ENCODE results near the gene AFG1L. TPM values are rescaled to one million over a fixed set of nuclear protein-coding genes. Genes with fewer than 3 reads are reported as not detected.

The AFG1L gene
- total RNA-seq, 1 experiment from 2014 or later, result 2.5 TPM

DNA sequence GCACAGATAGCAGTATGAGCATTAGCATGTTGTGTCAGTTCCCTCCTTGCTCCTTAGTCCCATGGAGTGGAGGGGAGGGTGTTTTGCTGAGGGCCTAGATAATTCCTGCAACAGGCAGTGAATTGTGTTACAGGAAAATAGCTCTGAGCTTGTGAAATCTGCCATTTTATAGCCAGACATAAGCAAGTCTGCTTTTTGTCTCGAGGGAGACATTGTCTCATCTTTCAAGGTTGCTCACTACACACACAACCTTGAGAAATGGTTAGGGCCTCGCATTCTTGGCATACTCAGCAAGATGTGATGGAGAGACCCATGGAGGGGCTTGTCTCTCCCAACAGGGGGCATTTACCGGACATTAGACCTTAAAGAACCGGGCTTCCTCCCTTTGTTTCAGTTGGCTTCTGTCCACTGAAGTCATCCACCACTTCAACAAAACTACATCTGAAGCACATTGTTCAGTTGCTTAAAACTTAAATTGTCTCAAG is 157.9 kb downstream of the AFG1L start:
- DNase-seq (ENCODE audit: low spot score), result no peak

DNA sequence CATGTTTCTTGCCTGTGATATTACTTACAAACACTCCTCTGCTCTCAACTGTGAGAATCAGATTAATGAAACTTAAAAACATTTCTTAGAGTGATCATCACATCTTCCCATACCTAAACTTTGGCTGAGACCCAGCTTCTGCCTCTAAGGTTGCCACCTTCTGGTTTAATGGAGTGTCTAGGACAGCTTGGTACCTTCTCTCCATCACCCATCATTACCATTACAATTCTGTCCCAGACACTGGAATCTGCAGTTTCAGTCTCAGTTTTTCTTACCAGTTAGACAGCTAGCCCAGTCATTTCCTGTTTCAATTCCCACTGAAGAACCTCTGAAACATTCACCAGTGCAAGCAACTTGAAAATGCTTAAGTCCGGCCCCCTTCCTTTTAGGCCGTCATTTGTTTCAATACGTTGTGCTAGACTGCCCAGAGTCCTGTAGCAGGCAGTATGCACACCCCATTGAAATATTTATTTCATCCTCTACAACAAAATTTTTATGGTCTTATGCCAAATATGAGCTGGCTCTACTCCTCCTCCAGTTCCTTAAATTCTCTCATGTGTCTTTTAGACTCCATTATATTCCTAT is 158.8 kb downstream of the AFG1L start:
- no peak for DNase-seq (ENCODE audit: low spot score)

DNA sequence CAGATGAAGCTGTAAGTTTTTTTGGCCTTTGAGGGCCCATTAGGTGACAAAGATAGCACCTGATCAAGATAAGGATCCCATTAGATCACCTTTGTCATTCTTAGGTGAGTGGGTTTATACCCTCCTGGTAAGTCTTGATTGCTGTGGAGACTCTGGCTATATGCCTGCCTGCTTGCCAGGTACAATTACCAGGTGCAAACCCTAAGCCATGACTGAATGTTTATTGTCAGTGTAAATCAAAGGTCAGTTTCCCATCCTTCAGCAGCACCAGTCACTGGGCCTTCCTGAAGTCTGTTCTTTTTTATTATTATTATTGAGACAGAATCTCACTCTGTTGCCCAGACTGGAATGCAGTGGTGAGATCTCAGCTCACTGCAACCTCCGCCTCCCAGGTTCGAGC is 159.5 kb downstream of the AFG1L start:
- DNase-seq (ENCODE audit: low spot score), result no peak

DNA sequence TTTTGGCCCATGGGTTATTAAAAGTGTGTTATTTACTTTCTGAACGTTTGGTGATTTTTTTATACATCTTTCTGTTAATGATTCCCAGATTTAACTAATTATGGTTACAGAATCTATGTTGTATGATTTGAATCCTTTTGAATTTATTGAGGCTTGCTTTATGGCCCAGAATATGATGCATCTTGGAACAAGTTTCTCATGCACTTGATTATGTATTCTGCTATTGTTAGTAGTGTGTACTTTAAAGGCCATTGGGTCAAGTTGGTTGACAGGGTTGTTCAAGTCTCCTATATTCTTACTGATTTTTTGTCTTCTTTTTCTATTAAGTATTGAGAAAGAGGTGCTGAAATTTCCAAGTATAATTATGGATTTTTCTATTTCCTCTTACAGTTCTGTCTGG is 160.8 kb downstream of the AFG1L start:
- DNase-seq (ENCODE audit: low spot score), result no peak

DNA sequence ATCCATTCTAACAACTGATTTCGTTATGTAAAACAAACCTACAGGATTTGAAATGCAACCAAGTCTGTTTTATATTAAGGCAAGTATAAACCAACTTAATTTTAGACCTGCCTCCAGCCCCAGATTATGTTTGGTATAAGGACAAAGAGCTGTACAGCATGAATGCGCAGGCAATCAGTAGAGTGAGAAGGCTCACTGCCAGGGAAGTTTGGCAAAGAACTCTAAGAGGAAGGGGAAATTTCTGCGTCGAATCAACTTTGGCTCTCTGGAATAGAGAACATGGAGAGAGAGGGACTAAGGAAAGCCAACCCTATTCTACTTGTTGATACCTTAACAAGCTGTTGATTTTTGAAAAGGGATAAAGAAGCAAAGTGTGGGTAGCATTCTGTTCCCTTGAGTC is 168.9 kb downstream of the AFG1L start:
- DNase-seq (ENCODE audit: low spot score), result no peak

DNA sequence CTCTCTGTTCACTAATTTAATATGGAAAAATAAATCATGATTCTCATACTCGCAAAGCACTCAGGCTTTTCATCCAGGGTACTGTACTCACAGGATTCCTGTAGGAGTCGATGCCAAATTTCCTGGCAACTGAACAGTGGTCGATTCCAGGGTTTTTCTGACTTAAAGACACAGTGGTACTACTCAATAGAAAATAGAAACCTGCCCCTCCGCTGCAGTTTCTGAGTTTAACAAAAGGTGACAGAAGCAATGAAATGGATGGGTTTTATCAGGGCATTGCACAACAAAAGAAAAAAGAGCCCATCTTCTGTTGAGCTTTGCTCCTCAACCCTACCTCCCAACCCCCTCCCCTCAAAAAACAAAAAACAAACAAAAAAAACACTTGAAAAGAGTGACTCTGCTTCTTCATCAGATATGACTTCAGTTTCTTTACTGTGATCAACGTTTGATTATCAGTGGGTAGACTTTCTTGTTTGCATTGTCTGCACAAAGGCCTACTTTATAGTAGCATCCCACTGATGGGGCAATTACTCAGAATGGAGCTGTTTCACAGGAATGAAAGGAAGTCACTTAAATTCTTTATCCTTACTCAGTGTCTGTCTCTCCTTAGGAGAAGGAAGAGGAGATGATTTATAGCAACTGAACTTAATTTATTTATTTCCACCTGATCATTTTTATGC is 169.7 kb downstream of the AFG1L start:
- DNase-seq (ENCODE audit: low spot score), result no peak

DNA sequence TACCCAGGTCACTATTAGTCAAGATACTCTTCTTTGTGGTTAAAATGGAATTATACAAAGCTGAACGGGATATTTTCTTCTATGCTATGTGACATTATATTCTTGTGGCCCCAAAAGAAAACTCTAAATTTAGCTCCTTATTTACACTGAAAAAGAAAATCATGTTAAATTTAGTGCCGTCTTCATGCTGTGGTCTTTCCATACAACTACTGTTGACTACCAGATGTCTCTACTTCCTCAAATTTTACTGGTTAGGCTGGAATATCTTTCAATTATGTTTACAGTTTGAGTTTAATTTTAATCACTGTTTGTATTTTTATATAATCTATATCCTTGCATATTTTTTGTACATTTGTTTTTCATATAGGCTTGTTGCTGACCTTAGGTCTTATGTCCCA is 170.2 kb downstream of the AFG1L start:
- DNase-seq (ENCODE audit: low spot score), result no peak

DNA sequence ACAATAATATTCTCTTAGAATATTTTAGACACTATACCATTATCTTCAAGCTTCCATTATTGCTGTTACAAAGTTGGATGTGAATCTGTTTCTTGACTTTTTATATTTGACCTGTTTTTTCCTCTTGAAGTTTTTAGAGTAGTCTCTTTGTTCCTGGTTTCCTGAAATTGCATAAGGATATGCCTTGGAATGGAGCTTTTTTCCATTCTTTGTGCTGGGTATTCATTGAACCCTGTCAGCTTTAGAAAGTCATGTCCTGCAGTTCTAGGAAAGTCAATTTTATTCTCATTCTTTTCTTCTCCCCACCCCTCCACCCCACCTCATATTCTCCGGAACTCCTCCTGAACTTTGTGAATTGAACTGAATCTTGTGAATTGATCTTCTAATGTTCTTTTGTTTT is 173.5 kb downstream of the AFG1L start:
- DNase-seq (ENCODE audit: low spot score), result no peak

DNA sequence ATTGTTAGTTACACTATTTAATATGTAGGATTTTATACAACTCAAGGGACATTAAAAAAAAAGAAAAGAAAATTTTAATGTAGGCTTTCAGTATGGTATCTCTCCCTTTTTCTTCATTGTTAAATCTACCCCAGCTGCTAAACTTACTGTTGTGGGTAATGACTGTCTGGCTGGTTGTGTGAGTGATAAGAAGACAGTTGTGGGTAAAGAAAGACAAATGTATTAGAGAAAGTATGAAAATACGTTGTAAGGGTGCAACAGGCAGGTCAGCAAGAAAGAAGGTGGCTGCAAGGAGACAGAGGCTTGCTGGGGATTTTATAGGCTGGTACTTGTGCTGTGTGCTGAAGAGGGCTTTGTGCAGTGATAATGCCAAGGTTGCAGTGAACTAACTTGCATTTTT is 174.5 kb downstream of the AFG1L start:
- DNase-seq (ENCODE audit: low spot score), result no peak

DNA sequence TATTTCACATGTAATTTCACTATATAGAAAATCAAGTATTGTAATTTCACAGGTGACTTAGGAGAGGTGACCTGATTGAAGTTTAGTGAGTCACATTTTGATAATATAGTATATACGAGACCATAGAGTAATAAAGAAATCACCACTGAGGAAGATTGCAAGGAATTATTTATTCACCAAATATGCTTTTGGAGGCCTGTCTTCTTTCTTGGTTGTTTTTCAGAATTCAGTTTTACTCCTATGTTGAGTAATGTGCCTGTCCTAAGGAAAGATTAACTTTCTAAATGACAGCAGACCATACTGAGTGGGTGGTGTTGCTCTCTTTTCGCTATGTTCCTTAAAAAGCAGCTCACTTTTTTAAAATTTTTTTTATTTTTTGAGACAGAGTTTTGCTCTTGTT is 178.3 kb downstream of the AFG1L start:
- DNase-seq (ENCODE audit: low spot score), result no peak

DNA sequence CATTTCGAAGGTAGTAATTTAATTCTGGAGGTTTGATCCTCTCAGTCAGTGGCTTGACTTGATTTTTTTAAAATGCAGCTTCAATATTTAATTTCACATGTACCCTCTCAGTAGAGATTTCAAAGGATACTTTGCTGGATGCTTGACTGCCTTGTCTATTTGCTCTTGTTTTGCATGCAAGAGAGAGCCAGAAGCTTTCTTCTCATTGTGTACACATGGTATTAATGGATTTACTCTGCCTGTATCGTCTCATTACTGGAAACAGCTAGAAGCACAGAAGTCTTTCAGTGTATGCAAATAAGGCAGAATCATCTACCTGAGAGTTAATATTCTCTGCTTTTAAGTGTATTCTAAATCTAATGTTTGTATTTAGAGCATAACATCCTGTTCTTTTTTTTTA is 181.5 kb downstream of the AFG1L start:
- no peak for DNase-seq (ENCODE audit: low spot score)

DNA sequence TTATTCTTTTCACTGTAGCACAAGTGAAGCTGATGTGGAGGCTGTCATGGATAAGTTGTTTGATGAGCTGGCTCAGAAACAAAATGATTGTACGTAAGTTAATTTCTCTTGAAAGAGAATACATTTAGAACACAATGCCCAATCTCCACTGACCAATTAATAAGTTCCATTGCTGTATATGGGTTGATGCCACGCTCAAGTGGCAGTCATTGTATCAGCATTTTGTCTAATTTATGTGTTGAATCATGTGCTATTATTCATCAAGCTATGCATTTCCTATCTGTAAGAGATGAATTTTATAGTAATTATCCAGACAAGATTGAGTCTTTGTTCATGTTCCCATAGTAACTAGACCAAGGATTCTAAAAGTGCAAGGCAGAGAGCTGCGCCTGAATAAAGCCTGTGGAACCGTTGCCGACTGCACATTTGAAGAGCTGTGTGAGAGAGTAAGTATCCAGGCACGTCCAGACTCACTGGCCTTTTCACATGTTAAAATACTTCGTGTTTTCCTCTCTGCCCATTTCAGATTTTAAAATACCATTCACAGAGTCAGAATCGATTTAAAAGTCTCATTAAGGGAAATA is 182.1 kb downstream of the AFG1L start:
- no peak for DNase-seq (ENCODE audit: low spot score)

DNA sequence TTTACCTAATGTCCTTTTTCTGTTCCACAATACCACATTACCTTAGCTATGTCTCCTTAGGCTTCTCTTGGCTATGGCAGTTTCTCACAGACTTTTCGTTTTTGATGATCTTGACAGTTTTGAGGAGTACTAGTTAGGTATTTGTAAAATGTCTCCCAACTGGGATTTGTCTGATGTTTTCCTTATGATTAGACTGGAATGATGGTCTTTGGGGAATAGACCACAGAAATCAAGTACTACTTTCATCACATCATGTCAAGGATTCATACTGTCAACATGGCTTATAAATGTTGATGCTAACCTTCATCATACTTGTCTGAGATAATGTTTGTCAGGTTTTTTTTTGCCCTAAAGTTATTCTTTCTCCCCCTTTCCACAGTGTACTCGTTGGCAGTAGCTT is 187.7 kb downstream of the AFG1L start:
- no peak for DNase-seq (ENCODE audit: low spot score)

DNA sequence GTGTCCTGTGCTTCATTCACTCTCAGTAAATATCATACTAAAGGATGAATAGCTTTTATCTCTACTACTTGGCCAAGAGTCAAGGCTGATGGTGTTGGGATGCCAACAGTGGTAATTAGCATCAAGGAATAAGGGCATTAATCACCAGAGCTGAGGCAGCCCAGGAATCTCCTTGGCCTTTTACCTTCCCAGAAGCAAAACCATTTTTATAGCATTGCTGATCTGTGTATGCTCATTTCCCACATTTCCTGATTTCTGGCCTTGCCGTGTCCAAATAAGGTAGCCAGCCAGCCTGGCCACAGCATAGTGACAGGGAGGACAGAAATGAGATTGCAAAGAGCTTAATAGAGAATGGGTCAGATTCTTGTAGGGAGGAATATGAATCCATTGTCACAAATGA is 189.2 kb downstream of the AFG1L start:
- DNase-seq (ENCODE audit: low spot score), result no peak

DNA sequence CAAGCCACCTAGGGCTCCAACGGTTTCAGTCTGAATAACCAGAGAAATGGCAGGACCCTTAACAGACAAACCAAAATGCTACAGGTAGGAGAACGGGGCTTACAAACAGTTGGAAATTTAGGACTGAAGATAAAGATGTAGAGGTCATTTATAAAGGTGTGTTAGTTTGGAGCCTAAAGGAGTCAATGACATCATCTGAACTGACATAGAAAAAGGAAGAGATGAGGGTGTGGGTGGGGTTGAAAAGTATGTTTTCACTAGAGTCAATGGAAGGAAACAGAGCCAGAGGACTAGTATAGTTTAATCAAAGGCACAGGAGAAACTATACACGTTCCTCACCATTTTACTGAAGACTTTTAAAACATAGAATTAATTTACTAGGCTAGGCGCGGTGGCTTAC is 194.8 kb downstream of the AFG1L start:
- DNase-seq (ENCODE audit: low spot score), result no peak

DNA sequence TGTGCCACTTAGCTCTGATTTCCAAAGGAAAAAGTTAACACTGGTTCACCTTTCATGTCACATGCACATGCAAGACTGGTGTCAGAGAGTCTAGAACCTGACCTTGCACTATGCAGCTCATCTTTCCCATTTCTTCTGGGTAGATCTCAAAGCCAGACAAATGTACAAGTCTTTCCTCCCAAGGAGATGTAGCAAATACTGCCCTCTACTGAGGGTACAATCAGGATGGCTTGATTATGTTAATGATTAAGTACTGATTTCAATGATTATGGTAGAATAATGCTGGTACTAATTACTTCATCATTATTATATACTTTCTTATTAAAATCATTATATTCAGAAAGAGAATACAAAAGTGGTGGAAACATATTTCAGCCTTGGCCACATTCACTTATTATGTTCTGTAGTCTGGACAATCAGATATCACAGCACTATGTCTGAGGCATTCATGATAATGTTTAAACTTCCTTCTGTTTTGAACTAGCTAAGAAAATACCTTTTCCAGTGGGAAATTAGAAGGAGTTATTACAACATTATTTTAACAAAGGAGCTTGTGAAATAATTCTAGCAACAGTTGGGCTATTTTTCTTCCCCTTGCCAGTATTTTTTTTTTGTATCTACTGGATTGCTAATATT is 197.4 kb downstream of the AFG1L start:
- peak; percentile 64 for DNase-seq (ENCODE audit: low spot score)

DNA sequence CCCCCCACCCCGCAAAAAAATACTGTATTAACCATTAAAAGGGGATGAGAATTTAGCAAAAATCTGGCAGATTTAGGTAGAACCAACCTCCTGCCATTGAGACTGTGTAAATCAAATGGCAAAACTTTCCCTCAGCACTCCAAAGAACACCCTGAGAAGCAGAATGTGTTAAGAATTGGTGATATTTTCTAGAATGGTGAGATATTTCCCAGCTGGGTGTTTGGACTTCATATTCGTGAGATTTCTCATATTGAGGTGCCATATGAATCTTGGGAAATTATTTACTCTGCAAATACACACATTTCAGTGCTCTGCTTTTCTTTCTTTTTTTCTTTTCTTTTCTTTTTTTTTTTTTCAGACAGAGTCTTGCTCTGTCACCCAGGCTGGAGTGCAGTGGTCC is 199.6 kb downstream of the AFG1L start:
- no peak for DNase-seq (ENCODE audit: low spot score)

DNA sequence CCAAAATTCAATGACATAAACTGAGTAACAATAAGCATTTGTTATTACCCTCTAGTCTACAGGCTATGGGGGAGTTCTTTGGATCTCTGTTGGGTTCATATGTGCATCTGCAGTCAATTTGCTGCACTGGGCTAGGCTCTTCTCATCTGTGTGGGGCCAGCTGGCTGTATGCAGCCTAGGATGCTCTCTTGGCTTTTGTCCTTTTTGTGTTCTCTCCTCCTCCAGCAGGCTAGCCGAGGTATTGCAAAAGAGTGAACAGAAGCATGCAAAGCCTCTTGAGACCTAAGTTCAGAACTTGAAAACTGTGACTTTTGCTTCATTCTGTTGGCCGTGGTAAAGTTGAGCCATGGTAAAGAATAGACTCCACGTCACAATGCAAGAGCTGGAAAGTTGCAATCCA is 203.0 kb downstream of the AFG1L start:
- DNase-seq (ENCODE audit: low spot score), result peak; percentile 52

DNA sequence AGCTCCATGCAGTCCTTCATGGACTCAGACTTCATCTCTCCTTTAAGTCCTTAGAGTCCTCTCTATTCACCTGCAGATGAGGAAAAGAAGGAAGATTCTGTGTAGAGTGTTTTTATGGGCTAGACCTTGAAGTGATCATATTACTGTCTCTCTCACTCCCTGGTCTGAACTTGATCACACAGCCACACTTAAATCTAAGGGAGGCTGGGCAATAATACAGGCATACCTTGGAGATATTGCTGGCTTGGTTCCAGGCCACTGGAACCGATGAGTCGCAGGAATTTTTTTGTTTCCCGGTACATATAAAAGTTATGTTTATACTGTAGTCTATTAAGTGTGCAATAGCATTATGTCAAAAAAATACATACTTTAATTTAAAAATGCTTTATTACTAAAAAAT is 206.7 kb downstream of the AFG1L start:
- DNase-seq (ENCODE audit: low spot score), result peak; percentile 30

DNA sequence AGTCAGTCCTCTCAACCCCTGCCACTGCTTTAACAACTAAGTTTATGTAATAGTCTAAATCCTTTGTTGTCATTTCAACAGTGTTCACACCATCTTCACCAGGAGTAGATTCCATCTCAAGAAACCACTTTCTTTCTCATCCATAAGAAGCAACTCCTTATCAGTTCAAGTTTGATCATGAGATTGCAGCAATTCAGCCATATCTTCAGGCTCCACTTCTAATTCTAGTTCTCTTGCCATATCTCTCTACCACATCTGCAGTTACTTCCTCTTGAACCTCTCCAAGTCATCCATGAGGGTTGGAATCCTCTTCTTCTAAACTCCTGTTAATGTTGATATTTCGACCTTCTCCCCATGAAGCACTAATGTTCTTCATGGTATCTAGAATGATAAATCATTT is 208.0 kb downstream of the AFG1L start:
- DNase-seq (ENCODE audit: low spot score), result no peak

DNA sequence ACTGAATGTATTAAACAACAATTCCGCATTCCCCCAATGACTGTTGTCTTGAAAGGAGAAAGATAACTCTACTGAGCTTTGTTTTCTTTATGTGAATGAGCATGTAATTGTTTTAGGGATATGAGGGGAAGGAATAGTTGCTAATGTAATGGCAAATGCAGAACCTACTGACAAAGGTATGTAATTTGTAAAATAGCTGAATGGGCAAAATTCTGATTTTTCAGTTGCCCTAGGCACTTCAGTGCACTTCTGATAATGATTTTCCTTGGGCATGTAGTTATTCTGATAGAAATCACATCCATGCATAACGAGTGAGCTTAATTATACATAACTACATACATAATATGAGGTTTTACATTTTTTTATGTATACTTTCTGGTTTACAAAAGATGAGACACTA is 212.5 kb downstream of the AFG1L start:
- no peak for DNase-seq (ENCODE audit: low spot score)

DNA sequence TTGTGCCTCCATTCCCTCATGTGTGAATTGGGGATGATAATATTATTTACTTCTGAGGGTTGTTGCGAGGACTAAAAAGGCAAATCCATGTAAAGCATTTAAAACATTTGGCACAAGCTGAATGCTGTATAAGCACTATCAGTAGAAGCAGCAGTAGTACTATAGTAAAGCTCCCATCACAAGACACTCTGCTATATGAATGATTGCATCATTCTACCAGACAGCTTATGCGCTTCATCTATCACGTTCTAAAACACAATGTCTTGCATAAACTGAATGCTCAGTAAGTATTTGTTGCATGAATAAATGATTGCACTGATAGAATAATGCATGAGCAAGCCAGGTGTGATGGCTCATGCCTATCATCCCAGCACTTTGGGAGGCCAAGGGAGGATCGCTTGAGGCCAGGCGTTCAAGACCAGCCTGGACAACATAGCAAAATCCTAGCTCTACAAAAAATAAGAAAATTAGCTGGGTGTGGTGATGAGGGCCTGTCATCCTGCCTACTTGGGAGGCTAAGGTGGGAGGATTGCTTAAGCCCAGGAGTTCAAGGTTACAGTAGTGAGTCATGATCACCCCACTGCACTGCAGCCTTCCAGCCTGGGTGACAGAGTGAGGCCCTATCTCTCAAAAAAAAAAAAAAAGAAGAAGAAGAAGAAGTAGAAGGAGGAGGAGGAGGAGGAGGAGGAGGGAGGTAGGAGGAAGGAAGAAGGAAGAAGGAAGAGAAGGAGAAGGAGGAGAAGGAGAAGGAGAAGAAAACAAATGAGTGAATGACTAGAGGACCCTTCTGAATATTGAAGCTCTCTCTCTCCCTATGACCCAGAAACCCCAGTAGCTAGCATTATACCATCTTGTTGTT is 215.8 kb downstream of the AFG1L start:
- DNase-seq (ENCODE audit: low spot score), result no peak

All from HT-29 (cell line).